ENCODE measurements around the gene NRG3.

DNA sequence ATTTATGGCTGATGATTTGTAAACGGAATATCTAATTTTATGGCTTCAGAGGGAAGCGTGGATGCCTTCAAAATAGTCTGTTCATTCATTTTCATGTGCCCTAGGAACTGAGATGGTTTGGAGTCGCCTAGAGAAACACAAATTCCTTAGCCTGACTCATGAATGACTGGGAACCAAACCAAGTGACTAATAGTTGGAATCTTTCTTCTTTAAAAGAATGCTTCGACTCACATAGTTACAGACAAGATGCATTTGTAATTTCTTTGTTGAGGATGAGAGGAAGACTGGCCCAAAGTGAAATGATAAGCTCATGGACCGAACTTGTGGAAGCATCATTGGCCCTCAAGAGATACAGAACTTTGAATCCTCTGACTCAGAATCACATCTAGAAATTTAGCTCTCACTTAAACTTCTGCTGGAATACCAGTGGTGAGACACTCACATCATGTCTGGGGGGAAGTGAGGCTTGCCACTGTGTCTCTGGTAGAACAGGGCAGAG is 1107.2 kb downstream of the NRG3 start:
- TF ChIP-seq CTCF (IDR thresholded peaks at IDR 0.05): no peak
- TF ChIP-seq POLR2A (IDR thresholded peaks at IDR 0.05): no peak

All from ovary (tissue), 3 donors.